ENCODE data around the gene AP1M1. TPM values are rescaled to one million over a fixed set of nuclear protein-coding genes. Genes with fewer than 3 reads are reported as not detected.

Gene AP1M1
- total RNA-seq, 1 experiment from 2014 or later, result 27.7 TPM

DNA sequence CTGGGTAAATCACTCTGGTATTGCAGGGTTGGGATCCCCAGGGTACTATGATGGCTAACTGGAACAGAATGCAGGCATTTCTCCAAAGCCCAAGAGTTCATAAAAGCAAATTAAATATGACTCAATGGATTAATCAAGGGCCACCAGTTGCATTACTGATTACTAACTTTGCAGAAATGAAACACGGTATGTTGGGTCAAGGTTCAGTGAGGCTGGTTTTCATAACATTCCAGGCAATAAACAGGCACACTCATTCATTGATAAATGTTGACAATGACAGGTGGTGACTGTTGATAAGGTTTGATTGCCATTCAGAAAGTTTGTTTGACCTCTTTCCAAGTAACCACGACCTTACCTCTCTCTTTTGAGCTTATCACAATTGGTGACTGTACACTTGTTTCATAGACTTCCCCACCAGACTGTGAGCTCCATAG, 506 bp upstream of the AP1M1 start (continued):
- TF ChIP-seq, protein P1, sequence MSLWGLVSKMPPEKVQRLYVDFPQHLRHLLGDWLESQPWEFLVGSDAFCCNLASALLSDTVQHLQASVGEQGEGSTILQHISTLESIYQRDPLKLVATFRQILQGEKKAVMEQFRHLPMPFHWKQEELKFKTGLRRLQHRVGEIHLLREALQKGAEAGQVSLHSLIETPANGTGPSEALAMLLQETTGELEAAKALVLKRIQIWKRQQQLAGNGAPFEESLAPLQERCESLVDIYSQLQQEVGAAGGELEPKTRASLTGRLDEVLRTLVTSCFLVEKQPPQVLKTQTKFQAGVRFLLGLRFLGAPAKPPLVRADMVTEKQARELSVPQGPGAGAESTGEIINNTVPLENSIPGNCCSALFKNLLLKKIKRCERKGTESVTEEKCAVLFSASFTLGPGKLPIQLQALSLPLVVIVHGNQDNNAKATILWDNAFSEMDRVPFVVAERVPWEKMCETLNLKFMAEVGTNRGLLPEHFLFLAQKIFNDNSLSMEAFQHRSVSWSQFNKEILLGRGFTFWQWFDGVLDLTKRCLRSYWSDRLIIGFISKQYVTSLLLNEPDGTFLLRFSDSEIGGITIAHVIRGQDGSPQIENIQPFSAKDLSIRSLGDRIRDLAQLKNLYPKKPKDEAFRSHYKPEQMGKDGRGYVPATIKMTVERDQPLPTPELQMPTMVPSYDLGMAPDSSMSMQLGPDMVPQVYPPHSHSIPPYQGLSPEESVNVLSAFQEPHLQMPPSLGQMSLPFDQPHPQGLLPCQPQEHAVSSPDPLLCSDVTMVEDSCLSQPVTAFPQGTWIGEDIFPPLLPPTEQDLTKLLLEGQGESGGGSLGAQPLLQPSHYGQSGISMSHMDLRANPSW (CRISPR knock-in tag; conservative IDR thresholded peaks at IDR 0.05; ENCODE audit: low read depth), result no peak
- TF ChIP-seq, protein P2, sequence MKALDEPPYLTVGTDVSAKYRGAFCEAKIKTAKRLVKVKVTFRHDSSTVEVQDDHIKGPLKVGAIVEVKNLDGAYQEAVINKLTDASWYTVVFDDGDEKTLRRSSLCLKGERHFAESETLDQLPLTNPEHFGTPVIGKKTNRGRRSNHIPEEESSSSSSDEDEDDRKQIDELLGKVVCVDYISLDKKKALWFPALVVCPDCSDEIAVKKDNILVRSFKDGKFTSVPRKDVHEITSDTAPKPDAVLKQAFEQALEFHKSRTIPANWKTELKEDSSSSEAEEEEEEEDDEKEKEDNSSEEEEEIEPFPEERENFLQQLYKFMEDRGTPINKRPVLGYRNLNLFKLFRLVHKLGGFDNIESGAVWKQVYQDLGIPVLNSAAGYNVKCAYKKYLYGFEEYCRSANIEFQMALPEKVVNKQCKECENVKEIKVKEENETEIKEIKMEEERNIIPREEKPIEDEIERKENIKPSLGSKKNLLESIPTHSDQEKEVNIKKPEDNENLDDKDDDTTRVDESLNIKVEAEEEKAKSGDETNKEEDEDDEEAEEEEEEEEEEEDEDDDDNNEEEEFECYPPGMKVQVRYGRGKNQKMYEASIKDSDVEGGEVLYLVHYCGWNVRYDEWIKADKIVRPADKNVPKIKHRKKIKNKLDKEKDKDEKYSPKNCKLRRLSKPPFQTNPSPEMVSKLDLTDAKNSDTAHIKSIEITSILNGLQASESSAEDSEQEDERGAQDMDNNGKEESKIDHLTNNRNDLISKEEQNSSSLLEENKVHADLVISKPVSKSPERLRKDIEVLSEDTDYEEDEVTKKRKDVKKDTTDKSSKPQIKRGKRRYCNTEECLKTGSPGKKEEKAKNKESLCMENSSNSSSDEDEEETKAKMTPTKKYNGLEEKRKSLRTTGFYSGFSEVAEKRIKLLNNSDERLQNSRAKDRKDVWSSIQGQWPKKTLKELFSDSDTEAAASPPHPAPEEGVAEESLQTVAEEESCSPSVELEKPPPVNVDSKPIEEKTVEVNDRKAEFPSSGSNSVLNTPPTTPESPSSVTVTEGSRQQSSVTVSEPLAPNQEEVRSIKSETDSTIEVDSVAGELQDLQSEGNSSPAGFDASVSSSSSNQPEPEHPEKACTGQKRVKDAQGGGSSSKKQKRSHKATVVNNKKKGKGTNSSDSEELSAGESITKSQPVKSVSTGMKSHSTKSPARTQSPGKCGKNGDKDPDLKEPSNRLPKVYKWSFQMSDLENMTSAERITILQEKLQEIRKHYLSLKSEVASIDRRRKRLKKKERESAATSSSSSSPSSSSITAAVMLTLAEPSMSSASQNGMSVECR (CRISPR knock-in tag; IDR thresholded peaks at IDR 0.05; ENCODE audit: borderline replicate concordance), result no peak
- TF ChIP-seq, protein P3, sequence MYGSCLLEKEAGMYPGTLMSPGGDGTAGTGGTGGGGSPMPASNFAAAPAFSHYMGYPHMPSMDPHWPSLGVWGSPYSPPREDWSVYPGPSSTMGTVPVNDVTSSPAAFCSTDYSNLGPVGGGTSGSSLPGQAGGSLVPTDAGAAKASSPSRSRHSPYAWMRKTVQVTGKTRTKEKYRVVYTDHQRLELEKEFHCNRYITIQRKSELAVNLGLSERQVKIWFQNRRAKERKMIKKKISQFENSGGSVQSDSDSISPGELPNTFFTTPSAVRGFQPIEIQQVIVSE (CRISPR knock-in tag; IDR thresholded peaks at IDR 0.05; ENCODE audit: borderline replicate concordance), result no peak

DNA sequence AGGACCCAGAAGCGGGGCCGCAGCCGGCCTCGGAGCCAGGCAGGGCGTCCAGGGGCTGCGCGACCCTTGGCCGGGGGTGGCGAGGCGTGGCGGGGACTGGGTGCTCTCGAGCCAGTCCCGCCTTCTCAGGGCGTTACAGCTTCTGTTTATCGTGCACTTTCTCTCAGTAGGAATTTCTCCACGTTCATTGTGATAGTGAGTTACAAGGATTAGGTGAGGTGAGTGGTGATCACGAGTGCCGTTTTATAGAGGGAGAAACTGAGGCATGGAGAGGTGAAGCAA, 600 bp downstream of the AP1M1 start:
- ATAC-seq, result no peak
- CTCF ChIA-PET, result interaction anchor here (0.8 to 3.1 kb wide), 3 partner anchors 13 to 173 kb away, joined by 3 to 39 read pairs (median 4); partner anchors contain the start of gene FAM32A
- TF ChIP-seq, protein P4, sequence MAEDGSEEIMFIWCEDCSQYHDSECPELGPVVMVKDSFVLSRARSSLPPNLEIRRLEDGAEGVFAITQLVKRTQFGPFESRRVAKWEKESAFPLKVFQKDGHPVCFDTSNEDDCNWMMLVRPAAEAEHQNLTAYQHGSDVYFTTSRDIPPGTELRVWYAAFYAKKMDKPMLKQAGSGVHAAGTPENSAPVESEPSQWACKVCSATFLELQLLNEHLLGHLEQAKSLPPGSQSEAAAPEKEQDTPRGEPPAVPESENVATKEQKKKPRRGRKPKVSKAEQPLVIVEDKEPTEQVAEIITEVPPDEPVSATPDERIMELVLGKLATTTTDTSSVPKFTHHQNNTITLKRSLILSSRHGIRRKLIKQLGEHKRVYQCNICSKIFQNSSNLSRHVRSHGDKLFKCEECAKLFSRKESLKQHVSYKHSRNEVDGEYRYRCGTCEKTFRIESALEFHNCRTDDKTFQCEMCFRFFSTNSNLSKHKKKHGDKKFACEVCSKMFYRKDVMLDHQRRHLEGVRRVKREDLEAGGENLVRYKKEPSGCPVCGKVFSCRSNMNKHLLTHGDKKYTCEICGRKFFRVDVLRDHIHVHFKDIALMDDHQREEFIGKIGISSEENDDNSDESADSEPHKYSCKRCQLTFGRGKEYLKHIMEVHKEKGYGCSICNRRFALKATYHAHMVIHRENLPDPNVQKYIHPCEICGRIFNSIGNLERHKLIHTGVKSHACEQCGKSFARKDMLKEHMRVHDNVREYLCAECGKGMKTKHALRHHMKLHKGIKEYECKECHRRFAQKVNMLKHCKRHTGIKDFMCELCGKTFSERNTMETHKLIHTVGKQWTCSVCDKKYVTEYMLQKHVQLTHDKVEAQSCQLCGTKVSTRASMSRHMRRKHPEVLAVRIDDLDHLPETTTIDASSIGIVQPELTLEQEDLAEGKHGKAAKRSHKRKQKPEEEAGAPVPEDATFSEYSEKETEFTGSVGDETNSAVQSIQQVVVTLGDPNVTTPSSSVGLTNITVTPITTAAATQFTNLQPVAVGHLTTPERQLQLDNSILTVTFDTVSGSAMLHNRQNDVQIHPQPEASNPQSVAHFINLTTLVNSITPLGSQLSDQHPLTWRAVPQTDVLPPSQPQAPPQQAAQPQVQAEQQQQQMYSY (CRISPR knock-in tag; IDR thresholded peaks at IDR 0.05), result no peak
- TF ChIP-seq, protein P5, sequence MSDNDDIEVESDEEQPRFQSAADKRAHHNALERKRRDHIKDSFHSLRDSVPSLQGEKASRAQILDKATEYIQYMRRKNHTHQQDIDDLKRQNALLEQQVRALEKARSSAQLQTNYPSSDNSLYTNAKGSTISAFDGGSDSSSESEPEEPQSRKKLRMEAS (CRISPR knock-in tag; IDR thresholded peaks at IDR 0.05), result no peak
- TF ChIP-seq, protein P6, sequence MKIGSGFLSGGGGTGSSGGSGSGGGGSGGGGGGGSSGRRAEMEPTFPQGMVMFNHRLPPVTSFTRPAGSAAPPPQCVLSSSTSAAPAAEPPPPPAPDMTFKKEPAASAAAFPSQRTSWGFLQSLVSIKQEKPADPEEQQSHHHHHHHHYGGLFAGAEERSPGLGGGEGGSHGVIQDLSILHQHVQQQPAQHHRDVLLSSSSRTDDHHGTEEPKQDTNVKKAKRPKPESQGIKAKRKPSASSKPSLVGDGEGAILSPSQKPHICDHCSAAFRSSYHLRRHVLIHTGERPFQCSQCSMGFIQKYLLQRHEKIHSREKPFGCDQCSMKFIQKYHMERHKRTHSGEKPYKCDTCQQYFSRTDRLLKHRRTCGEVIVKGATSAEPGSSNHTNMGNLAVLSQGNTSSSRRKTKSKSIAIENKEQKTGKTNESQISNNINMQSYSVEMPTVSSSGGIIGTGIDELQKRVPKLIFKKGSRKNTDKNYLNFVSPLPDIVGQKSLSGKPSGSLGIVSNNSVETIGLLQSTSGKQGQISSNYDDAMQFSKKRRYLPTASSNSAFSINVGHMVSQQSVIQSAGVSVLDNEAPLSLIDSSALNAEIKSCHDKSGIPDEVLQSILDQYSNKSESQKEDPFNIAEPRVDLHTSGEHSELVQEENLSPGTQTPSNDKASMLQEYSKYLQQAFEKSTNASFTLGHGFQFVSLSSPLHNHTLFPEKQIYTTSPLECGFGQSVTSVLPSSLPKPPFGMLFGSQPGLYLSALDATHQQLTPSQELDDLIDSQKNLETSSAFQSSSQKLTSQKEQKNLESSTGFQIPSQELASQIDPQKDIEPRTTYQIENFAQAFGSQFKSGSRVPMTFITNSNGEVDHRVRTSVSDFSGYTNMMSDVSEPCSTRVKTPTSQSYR (CRISPR knock-in tag; IDR thresholded peaks at IDR 0.05), result no peak
- TF ChIP-seq ZNF423 (CRISPR knock-in tag; IDR thresholded peaks at IDR 0.05) (no peak), NR3C1 (CRISPR knock-in tag; conservative IDR thresholded peaks at IDR 0.05; ENCODE audit: low read depth) (no peak), NFYB (CRISPR knock-in tag; conservative IDR thresholded peaks at IDR 0.05; ENCODE audit: low read depth) (no peak), CBFB (CRISPR knock-in tag; IDR thresholded peaks at IDR 0.05; ENCODE audit: low read depth) (no peak), ZNF396 (CRISPR knock-in tag; IDR thresholded peaks at IDR 0.05; ENCODE audit: borderline replicate concordance) (no peak), SMAD4 (CRISPR knock-in tag; IDR thresholded peaks at IDR 0.05) (no peak), CREB1 (CRISPR knock-in tag; IDR thresholded peaks at IDR 0.05) (no peak)
- TF ChIP-seq, protein P7, sequence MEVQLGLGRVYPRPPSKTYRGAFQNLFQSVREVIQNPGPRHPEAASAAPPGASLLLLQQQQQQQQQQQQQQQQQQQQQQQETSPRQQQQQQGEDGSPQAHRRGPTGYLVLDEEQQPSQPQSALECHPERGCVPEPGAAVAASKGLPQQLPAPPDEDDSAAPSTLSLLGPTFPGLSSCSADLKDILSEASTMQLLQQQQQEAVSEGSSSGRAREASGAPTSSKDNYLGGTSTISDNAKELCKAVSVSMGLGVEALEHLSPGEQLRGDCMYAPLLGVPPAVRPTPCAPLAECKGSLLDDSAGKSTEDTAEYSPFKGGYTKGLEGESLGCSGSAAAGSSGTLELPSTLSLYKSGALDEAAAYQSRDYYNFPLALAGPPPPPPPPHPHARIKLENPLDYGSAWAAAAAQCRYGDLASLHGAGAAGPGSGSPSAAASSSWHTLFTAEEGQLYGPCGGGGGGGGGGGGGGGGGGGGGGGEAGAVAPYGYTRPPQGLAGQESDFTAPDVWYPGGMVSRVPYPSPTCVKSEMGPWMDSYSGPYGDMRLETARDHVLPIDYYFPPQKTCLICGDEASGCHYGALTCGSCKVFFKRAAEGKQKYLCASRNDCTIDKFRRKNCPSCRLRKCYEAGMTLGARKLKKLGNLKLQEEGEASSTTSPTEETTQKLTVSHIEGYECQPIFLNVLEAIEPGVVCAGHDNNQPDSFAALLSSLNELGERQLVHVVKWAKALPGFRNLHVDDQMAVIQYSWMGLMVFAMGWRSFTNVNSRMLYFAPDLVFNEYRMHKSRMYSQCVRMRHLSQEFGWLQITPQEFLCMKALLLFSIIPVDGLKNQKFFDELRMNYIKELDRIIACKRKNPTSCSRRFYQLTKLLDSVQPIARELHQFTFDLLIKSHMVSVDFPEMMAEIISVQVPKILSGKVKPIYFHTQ (CRISPR knock-in tag; IDR thresholded peaks at IDR 0.05), result no peak
- TF ChIP-seq, protein P8, sequence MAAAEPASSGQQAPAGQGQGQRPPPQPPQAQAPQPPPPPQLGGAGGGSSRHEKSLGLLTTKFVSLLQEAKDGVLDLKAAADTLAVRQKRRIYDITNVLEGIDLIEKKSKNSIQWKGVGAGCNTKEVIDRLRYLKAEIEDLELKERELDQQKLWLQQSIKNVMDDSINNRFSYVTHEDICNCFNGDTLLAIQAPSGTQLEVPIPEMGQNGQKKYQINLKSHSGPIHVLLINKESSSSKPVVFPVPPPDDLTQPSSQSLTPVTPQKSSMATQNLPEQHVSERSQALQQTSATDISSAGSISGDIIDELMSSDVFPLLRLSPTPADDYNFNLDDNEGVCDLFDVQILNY (CRISPR knock-in tag; IDR thresholded peaks at IDR 0.05), result no peak
- TF ChIP-seq, protein P9, sequence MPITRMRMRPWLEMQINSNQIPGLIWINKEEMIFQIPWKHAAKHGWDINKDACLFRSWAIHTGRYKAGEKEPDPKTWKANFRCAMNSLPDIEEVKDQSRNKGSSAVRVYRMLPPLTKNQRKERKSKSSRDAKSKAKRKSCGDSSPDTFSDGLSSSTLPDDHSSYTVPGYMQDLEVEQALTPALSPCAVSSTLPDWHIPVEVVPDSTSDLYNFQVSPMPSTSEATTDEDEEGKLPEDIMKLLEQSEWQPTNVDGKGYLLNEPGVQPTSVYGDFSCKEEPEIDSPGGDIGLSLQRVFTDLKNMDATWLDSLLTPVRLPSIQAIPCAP (CRISPR knock-in tag; IDR thresholded peaks at IDR 0.05), result no peak

More for the DNA sequence above, 600 bp downstream of the AP1M1 start:
- POLR2A ChIA-PET, result interaction anchor here (1.4 kb wide), 1 partner anchor 13 kb away, joined by 6 read pairs; the partner anchor contains the start of gene FAM32A
- H3K27ac Mint-ChIP-seq, result no peak overlapping the region
- no peaks in the 10 kb centered on the region for H3K9me3 Mint-ChIP-seq
- H3K27me3 Mint-ChIP-seq (ENCODE audit: low read depth), result no peaks in the 10 kb centered on the region
- DNase-seq (ENCODE audit: low spot score), result no peak
- H3K36me3 Mint-ChIP-seq, result no peaks in the 10 kb centered on the region
- H3K4me3 Mint-ChIP-seq, result peak overlapping the region; percentile 72
- H3K4me1 Mint-ChIP-seq, result peaks cover 16% of the 10 kb centered on the region
